Measurements from ENCODE around the gene ZNF688. TPM values are rescaled to one million over a fixed set of nuclear protein-coding genes. Genes with fewer than 3 reads are reported as not detected.
A peak's percentile ranks its signal among the peaks of the same experiment; 100 is the strongest.

The ZNF688 gene
- total RNA-seq, 1 experiment from 2014 or later: 3.6 TPM

DNA sequence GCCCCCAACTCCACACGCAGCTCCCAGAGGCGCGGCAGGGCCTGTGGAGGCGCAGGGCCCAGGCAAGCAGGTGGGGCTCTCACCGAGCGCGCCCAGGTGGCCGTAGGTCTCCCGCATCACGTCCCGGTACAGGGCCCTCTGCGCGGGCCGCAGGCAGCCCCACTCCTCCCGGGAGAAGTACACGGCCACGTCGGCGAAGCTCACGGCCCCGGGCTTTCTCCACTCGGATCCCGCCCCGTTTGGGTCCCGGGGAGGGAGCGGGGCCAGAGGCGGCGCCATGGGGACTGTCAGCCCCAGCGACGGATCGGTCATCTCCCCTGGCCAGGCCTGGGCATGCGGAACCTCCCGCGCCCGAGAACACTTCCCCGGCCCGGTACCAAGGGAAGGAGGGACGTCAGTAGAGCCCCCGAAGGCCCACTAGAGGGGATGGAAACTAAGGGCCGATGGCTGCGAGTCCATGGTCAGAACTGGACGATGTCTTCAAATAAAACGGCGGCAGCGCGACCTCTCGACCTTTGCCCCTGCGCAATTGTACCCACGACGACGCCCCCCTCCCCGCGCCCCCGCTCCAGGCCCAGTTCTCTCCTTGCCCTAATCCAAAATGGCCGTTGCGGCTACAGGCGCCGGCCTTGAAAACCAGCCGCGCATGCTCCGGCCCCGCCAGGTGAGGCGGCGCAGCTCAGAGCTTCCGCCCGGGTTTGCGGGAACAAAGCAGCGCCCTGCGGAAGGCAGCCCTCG, 37.0 kb downstream of the ZNF688 start, which contains the start of gene ZNF747 (continued):
- TF ChIP-seq ZNF274 (IDR thresholded peaks at IDR 0.05; ENCODE audit: low read depth, low read length): no peak
- peak; percentile 38; the same call in 1 of the 2 replicates for TF ChIP-seq SP1 (IDR thresholded peaks at IDR 0.05; ENCODE audit: low read depth)
- no peak for TF ChIP-seq EZH2phosphoT487 (IDR thresholded peaks at IDR 0.05; ENCODE audit: borderline replicate concordance)
- TF ChIP-seq JUND (IDR thresholded peaks at IDR 0.05): no peak
- peak; percentile 86 for TF ChIP-seq POLR2AphosphoS5 (IDR thresholded peaks at IDR 0.05; ENCODE audit: low read depth, low read length)

DNA sequence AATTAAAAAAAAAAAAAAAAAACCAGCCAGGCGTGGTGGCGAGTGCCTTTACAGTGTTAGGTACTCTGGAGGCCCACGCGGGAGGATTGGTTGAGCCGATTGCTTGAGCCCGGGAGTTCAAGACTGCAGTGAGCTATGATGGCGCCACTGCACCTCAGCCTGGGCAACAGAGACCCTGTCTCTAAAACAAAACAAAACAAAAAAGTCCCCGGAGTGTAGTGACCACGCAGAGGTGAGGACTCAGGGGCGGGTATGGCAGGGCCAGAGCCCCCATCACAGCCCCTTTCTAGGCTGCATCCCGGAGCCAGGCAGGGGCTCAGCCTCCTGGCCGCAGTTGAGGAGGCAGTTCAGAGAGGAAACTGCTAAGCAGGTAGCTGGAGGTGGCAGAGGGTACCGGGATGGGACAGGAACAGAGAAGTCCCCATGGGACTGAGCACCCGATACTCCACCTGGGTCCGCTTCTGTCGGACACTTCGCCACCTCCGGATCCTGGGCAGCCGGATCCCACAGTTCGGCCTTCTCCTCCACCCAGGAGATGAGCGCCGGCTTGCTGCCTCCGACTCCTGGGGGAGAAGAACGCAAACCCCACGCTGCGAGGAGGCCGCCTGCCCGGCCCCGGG, 37.7 kb downstream of the ZNF688 start:
- ATAC-seq (peak; percentile 5; the same call in 1 of the 2 replicates), DNase-seq (ENCODE audit: low read depth, low spot score) (no peak)
- intact Hi-C loops (cut with micrococcal nuclease): no loop called here
- Histone ChIP-seq H2AFZ (ENCODE audit: low read depth, low read length, poor library complexity, severe bottlenecking) (no peak overlapping the region), H4K20me1 (ENCODE audit: insufficient read depth) (no peaks in the 10 kb centered on the region), H3K4me2 (ENCODE audit: low read length) (peak overlapping the region; percentile 85), H3K36me3 (ENCODE audit: control insufficient read depth in 1 of 2, insufficient read depth in 2 of 2, low read length in 2 of 2) (no peaks in the 10 kb centered on the region), H3K9me2 (ENCODE audit: insufficient read depth) (no peaks in the 10 kb centered on the region), H3K27ac (ENCODE audit: low read depth, low read length) (peak overlapping the region; percentile 82), H3K9me3 (ENCODE audit: control insufficient read depth in 1 of 2, insufficient read depth in 1 of 2, low read depth in 1 of 2, low read length in 2 of 2) (no peaks in the 10 kb centered on the region), H3K27me3 (ENCODE audit: insufficient read depth, low read length) (no peaks in the 10 kb centered on the region), H3K4me3 (replicated peaks in 1 of 2; ENCODE audit: low read depth in 1 of 2, low read length in 2 of 2) (peak overlapping the region; percentile 60 to 79), H3K4me1 (ENCODE audit: control insufficient read depth in 1 of 2, insufficient read depth in 2 of 2, low read length in 2 of 2) (peaks cover 6 to 35% of the 10 kb centered on the region in 2 experiments; a peak in 3 of 4 replicates), H3K79me2 (ENCODE audit: insufficient read depth, low read length) (no peaks in the 10 kb centered on the region; the same call in 1 of the 2 replicates), H3K9ac (ENCODE audit: low read length) (peak overlapping the region; percentile 78)
- ChIA-PET CTCF (no interaction called here), POLR2A (interaction anchor here (2.7 kb wide), 1 partner anchor 24 kb away, joined by 20 read pairs; the partner anchor contains the start of gene ZNF764), RAD21 (ENCODE audit: low non-redundant PET in 1 of 2, low total read pairs in 2 of 2, uncharacterized antibody in 2 of 2, unreplicated experiment in 2 of 2) (interaction anchor here in 1 of 2 experiments (1.2 kb wide), 1 partner anchor 25 kb away, joined by 3 read pairs; the partner anchor contains the start of gene ZNF764)
- no TSS peak for BruUV-seq (replicated peaks)
- TF ChIP-seq EZH2phosphoT487 (IDR thresholded peaks at IDR 0.05; ENCODE audit: borderline replicate concordance) (no peak), POLR2AphosphoS5 (IDR thresholded peaks at IDR 0.05; ENCODE audit: low read depth, low read length) (no peak), ZFX (IDR thresholded peaks at IDR 0.05) (no peak), RAD21 (IDR thresholded peaks at IDR 0.05; ENCODE audit: low read depth) (no peak), SP1 (IDR thresholded peaks at IDR 0.05; ENCODE audit: low read depth) (no peak), YY1 (IDR thresholded peaks at IDR 0.05; ENCODE audit: extremely low read depth, insufficient replicate concordance, low read depth, low read length) (no peak), TCF7L2 (IDR thresholded peaks at IDR 0.05; ENCODE audit: borderline replicate concordance, extremely low read depth, insufficient read depth, insufficient read length) (no peak), ELF1 (IDR thresholded peaks at IDR 0.05; ENCODE audit: borderline replicate concordance, low read depth) (no peak), CEBPB (IDR thresholded peaks at IDR 0.05; ENCODE audit: low read depth) (no peak), ZNF274 (IDR thresholded peaks at IDR 0.05; ENCODE audit: low read depth, low read length) (no peak), SIN3A (IDR thresholded peaks at IDR 0.05; ENCODE audit: low read depth) (no peak), EZH2 (IDR thresholded peaks at IDR 0.05) (no peak)
- TF ChIP-seq, protein P1, sequence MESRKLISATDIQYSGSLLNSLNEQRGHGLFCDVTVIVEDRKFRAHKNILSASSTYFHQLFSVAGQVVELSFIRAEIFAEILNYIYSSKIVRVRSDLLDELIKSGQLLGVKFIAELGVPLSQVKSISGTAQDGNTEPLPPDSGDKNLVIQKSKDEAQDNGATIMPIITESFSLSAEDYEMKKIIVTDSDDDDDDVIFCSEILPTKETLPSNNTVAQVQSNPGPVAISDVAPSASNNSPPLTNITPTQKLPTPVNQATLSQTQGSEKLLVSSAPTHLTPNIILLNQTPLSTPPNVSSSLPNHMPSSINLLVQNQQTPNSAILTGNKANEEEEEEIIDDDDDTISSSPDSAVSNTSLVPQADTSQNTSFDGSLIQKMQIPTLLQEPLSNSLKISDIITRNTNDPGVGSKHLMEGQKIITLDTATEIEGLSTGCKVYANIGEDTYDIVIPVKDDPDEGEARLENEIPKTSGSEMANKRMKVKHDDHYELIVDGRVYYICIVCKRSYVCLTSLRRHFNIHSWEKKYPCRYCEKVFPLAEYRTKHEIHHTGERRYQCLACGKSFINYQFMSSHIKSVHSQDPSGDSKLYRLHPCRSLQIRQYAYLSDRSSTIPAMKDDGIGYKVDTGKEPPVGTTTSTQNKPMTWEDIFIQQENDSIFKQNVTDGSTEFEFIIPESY (IDR thresholded peaks at IDR 0.05; ENCODE audit: extremely low read depth, insufficient replicate concordance, low read length): no peak
- TF ChIP-seq, protein P2, sequence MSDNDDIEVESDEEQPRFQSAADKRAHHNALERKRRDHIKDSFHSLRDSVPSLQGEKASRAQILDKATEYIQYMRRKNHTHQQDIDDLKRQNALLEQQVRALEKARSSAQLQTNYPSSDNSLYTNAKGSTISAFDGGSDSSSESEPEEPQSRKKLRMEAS (IDR thresholded peaks at IDR 0.05): no peak
- TF ChIP-seq, protein P3, sequence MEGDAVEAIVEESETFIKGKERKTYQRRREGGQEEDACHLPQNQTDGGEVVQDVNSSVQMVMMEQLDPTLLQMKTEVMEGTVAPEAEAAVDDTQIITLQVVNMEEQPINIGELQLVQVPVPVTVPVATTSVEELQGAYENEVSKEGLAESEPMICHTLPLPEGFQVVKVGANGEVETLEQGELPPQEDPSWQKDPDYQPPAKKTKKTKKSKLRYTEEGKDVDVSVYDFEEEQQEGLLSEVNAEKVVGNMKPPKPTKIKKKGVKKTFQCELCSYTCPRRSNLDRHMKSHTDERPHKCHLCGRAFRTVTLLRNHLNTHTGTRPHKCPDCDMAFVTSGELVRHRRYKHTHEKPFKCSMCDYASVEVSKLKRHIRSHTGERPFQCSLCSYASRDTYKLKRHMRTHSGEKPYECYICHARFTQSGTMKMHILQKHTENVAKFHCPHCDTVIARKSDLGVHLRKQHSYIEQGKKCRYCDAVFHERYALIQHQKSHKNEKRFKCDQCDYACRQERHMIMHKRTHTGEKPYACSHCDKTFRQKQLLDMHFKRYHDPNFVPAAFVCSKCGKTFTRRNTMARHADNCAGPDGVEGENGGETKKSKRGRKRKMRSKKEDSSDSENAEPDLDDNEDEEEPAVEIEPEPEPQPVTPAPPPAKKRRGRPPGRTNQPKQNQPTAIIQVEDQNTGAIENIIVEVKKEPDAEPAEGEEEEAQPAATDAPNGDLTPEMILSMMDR (IDR thresholded peaks at IDR 0.05 in 2 of 3, conservative IDR thresholded peaks at IDR 0.05 in 1 of 3; ENCODE audit: borderline replicate concordance in 1 of 3, insufficient read depth in 1 of 3, low read depth in 2 of 3, low read length in 2 of 3): no peak
- TF ChIP-seq, protein P4, sequence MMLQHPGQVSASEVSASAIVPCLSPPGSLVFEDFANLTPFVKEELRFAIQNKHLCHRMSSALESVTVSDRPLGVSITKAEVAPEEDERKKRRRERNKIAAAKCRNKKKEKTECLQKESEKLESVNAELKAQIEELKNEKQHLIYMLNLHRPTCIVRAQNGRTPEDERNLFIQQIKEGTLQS (IDR thresholded peaks at IDR 0.05): no peak

Measured in HCT116 (cell line).